ENCODE measurements around the gene PEX6. TPM values are rescaled to one million over a fixed set of nuclear protein-coding genes. Genes with fewer than 3 reads are reported as not detected.

The PEX6 gene
- total and polyA plus RNA-seq, 2 of the 13 experiments (the other 11 are each of a cell fraction or from before 2014, with no cell fraction given), result 5.1 to 6.7 TPM

DNA sequence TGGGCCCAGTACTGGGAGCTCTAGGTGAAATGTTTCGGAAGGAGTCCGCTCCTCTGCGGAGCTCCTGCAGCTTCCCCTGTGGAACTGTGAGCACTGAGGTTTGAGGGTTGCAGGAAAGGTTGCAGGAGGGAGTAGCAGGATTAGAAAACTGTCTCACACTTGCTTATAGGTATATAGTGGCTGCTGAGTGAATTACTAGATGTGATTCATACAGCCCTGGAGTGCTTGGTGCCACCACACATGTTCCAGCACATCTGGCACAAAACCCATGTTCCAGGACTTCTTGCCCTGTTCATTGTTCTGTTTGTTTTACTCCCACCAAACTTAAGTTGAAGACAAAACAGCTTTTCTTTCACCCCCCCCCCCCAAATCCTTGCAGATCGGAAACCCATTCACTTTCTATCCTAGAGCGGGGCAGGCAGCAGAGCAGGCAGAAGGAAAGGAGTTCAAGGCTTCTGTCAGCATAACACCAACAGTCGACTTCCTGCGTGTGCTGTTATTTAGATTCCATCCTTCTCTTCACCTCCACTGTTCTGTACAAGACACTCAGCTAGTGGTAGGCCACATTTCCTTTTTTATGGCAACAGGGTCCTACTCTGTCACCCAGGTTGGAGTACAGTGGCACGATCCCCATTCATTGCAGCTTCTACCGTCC lies 669 bp upstream of the PEX6 start:
- POLR2A ChIA-PET, result interaction anchor here (0.6 to 3.8 kb wide), 29 partner anchors 9 to 596 kb away, joined by 3 to 52 read pairs (median 8); partner anchors contain the start of genes BICRAL, CNPY3, CUL7 and GNMT
- DNase-seq (ENCODE audit: low spot score) (no peak), ATAC-seq (peak; percentile 9), FAIRE-seq (no peak)
- peaks cover 44% of the 10 kb centered on the region for H3K4me1 ChIP-seq (ENCODE audit: insufficient read depth, low read length)
- in situ Hi-C loops (cut with HindIII; ENCODE audit: extremely low pct_ligation_motif_present, low pct_unique_long_range_greater_than_20kb), result no loop called here
- intact Hi-C loops (cut with micrococcal nuclease; ENCODE audit: unreplicated experiment), result loop anchor here (2.0 kb wide), 1 partner anchor 79 kb away; no protein-coding TSS in a partner anchor
- H3K27me3 ChIP-seq (ENCODE audit: control insufficient read depth in 1 of 2, insufficient read depth in 2 of 2, low read length in 2 of 2), result no peaks in the 10 kb centered on the region; a peak in 1 of 5 replicates
- H4K20me1 ChIP-seq (ENCODE audit: insufficient read depth, low read length), result no peaks in the 10 kb centered on the region
- peak overlapping the region; percentile 87 for H3K9ac ChIP-seq (ENCODE audit: insufficient read depth, low read depth, low read length)
- H3K9me3 ChIP-seq (ENCODE audit: low read length), result no peaks in the 10 kb centered on the region
- H3K79me2 ChIP-seq (ENCODE audit: insufficient read depth, low read length), result peaks cover 10% of the 10 kb centered on the region
- H3K27ac ChIP-seq (ENCODE audit: extremely low read length, insufficient read depth, low read length), result peak overlapping the region; percentile 73
- peak overlapping the region; percentile 97 for H3K4me2 ChIP-seq (ENCODE audit: low read depth, low read length)
- CTCF ChIA-PET (ENCODE audit: low intra/inter-chr PET ratio, low total read pairs), result no interaction called here
- H2AFZ ChIP-seq (ENCODE audit: low read length), result peak overlapping the region; percentile 85
- H3K4me3 ChIP-seq (replicated peaks in 1 of 3; ENCODE audit: insufficient read depth in 1 of 3, low read depth in 2 of 3, low read length in 3 of 3), result peak overlapping the region; percentile 79 to 96 (median 95)
- no peaks in the 10 kb centered on the region for H3K36me3 ChIP-seq (replicated peaks in 1 of 2; ENCODE audit: control insufficient read depth in 1 of 2, insufficient read depth in 2 of 2, low read length in 2 of 2)
- BruUV-seq (replicated peaks), result TSS peak; percentile 97
- 51% methylated on average over 9 of the region's 9 CpGs for WGBS (ENCODE audit: low lambda C conversion rate)
- 0 out of 2 replicates have a peak, but pooled peaks have one; percentile 30 for TF ChIP-seq ZNF354B (CRISPR knock-in tag; IDR thresholded peaks at IDR 0.05)
- 0 out of 2 replicates have a peak, but pooled peaks have one; percentile 3 for TF ChIP-seq ZNF614 (CRISPR knock-in tag; IDR thresholded peaks at IDR 0.05; ENCODE audit: borderline replicate concordance)
- 0 out of 2 replicates have a peak, but pooled peaks have one; percentile 15 for TF ChIP-seq ZNF44 (CRISPR knock-in tag; IDR thresholded peaks at IDR 0.05)
- peak; percentile 3; the same call in 1 of the 2 replicates for TF ChIP-seq ZNF816 (CRISPR knock-in tag; IDR thresholded peaks at IDR 0.05; ENCODE audit: borderline replicate concordance)
- TF ChIP-seq, protein P1, sequence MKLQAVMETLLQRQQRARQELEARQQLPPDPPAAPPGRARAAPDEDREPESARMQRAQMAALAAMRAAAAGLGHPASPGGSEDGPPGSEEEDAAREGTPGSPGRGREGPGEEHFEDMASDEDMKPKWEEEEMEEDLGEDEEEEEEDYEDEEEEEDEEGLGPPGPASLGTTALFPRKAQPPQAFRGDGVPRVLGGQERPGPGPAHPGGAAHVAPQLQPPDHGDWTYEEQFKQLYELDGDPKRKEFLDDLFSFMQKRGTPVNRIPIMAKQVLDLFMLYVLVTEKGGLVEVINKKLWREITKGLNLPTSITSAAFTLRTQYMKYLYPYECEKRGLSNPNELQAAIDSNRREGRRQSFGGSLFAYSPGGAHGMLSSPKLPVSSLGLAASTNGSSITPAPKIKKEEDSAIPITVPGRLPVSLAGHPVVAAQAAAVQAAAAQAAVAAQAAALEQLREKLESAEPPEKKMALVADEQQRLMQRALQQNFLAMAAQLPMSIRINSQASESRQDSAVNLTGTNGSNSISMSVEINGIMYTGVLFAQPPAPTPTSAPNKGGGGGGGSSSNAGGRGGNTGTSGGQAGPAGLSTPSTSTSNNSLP (IDR thresholded peaks at IDR 0.05; ENCODE audit: low read depth, low read length), result peak; percentile 2; the same call in 1 of the 2 replicates
- TF ChIP-seq REPIN1 (CRISPR knock-in tag; IDR thresholded peaks at IDR 0.05; ENCODE audit: borderline replicate concordance, low read depth), result 0 out of 2 replicates have a peak, but pooled peaks have one; percentile 13
- TF ChIP-seq ZFP36L2 (CRISPR knock-in tag; IDR thresholded peaks at IDR 0.05), result 0 out of 2 replicates have a peak, but pooled peaks have one; percentile 1
- peak; percentile 4; the same call in 1 of the 2 replicates for TF ChIP-seq SALL1 (CRISPR knock-in tag; IDR thresholded peaks at IDR 0.05)
- 0 out of 2 replicates have a peak, but pooled peaks have one; percentile 4 for TF ChIP-seq ZNF790 (CRISPR knock-in tag; IDR thresholded peaks at IDR 0.05; ENCODE audit: borderline replicate concordance)
- no peak for TF ChIP-seq NPAS2 (CRISPR knock-in tag; IDR thresholded peaks at IDR 0.05; ENCODE audit: borderline replicate concordance)
- TF ChIP-seq YEATS2 (CRISPR knock-in tag; IDR thresholded peaks at IDR 0.05; ENCODE audit: borderline replicate concordance), result peak; percentile 6; the same call in 1 of the 2 replicates
- 0 out of 2 replicates have a peak, but pooled peaks have one; percentile 28 for TF ChIP-seq ZNF879 (CRISPR knock-in tag; IDR thresholded peaks at IDR 0.05)
- TF ChIP-seq MEIS1 (CRISPR knock-in tag; IDR thresholded peaks at IDR 0.05; ENCODE audit: borderline replicate concordance), result peak; percentile 18; the same call in 1 of the 2 replicates
- TF ChIP-seq CBX5 (CRISPR knock-in tag; IDR thresholded peaks at IDR 0.05; ENCODE audit: borderline replicate concordance), result peak; percentile 5; the same call in 1 of the 2 replicates
- peak; percentile 61; the same call in 1 of the 2 replicates for TF ChIP-seq ZNF350 (CRISPR knock-in tag; IDR thresholded peaks at IDR 0.05; ENCODE audit: borderline replicate concordance, low read depth)
- TF ChIP-seq POGZ (CRISPR knock-in tag; IDR thresholded peaks at IDR 0.05), result 0 out of 2 replicates have a peak, but pooled peaks have one; percentile 9
- TF ChIP-seq, protein P2, sequence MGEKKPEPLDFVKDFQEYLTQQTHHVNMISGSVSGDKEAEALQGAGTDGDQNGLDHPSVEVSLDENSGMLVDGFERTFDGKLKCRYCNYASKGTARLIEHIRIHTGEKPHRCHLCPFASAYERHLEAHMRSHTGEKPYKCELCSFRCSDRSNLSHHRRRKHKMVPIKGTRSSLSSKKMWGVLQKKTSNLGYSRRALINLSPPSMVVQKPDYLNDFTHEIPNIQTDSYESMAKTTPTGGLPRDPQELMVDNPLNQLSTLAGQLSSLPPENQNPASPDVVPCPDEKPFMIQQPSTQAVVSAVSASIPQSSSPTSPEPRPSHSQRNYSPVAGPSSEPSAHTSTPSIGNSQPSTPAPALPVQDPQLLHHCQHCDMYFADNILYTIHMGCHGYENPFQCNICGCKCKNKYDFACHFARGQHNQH (CRISPR knock-in tag; IDR thresholded peaks at IDR 0.05), result 0 out of 2 replicates have a peak, but pooled peaks have one; percentile 13
- TF ChIP-seq NCOA1 (CRISPR knock-in tag; IDR thresholded peaks at IDR 0.05), result peak; percentile 41; the same call in 1 of the 2 replicates

All from HepG2 (cell line).